ENCODE measurements around the gene CD151. TPM values are rescaled to one million over a fixed set of nuclear protein-coding genes. Genes with fewer than 3 reads are reported as not detected.

Gene CD151
- total RNA-seq, 1 experiment from 2014 or later: 226 TPM

DNA sequence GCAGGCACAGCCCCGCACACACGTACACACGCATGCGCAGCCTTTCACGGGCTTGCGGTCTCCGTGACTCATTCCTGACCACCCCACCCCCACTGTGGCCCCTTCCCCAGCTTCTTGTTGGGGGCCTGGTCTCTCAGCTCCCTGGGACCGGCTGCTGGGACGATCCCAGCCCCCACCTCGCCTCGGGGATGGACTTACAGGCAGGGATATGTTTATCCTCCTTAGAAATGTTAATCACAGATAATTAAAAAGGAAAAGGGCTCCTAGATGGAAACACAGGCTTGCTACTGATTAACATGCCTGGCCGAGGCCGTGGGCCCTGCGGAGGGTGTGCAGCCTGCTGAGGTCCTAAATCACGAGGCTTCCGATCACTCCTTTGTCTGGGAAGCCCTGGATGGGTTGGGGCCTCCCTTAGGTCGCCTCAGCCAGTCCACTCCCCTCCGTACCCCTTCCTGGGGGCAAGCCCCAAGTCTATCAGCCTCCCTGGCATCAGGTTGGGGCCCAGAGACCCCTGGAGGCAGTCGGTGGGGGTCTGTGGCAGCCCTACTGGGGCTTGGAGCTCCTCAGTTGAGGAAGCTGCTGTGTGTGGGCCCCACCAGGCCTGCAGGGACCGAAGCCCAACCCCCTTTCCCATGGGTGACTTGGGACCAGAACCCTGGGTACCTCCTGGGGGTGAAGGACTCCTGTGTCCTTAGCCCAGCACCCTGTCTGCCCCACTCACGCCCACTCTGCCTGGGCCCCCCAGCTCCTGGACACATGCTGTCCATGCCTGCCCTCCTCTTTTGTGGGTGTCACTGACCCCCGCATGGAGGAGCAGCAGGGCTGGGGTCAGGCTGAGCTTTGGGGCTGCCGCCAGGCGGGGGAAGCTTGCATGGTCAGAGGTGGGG lies 30.5 kb downstream of the CD151 start:
- DNase-seq (ENCODE audit: low spot score): no peak
- in situ Hi-C loops (cut with HindIII; ENCODE audit: low sequenced_read_pairs): no loop called here

DNA sequence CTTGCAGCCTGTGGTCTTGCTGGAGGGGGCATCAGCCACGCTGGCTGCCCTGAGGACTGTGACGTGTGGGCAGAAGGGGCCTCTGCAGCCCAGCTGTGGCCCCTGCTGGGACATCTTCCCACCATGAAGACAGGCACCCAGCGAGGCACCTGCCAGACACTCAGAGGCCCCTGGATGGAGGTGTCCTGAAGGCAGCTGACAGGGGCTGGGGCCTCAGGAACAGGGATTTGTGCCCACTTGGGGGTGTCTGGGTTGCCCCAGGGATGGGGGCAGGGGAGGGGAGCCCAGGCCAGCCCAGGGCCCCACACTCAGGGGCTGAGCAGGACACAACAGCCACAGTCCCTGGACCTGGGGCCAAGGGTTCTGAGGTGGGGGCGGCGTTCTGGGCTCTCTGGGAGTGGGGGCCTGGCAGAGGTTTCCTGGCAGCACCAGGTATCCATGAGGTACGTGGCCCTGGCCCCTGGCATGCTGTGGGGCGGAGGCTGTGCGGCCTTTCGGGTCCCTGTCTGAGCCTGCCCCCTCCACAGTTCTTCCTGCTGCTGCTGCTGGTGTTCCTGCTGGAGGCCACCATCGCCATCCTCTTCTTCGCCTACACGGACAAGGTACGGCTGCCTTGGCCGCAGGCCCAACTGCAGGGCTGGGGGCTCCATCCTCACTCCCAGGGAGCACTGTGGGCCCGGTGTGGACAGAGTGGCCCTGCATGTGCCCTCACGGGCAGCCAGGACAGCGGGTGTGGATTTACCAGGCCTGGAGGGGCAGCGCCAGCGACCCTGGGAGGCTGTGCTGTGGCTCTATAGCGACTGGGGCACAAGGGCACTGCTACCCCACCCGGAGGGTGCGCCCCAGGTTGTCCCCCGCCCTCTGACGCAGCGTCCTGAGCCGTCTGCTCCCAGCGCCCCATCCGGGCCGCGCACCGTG lies 31.4 kb downstream of the CD151 start:
- no peak for DNase-seq (ENCODE audit: low spot score)
- in situ Hi-C loops (cut with HindIII; ENCODE audit: low sequenced_read_pairs): no loop called here

DNA sequence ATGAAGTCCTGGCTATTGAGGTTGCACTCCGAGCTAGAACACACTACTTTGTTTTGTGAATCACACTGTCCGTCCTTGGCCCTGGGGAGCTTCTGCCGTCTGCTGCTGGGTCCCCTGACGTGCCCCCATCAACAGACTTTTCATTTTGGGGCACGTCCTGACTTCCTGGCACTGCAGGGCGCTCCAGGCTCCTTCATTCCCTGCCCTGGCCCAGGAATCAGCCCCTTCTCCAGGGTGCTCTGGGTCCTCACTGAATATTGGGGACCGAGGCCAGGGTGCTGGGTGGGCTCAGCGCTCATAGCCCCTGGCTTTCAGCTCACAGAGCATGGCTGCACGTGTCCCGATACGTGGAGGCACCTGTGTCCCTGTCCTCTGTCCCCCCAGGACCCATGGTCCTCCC lies 32.1 kb downstream of the CD151 start:
- no peak for DNase-seq (ENCODE audit: low spot score)
- in situ Hi-C loops (cut with HindIII; ENCODE audit: low sequenced_read_pairs): no loop called here

DNA sequence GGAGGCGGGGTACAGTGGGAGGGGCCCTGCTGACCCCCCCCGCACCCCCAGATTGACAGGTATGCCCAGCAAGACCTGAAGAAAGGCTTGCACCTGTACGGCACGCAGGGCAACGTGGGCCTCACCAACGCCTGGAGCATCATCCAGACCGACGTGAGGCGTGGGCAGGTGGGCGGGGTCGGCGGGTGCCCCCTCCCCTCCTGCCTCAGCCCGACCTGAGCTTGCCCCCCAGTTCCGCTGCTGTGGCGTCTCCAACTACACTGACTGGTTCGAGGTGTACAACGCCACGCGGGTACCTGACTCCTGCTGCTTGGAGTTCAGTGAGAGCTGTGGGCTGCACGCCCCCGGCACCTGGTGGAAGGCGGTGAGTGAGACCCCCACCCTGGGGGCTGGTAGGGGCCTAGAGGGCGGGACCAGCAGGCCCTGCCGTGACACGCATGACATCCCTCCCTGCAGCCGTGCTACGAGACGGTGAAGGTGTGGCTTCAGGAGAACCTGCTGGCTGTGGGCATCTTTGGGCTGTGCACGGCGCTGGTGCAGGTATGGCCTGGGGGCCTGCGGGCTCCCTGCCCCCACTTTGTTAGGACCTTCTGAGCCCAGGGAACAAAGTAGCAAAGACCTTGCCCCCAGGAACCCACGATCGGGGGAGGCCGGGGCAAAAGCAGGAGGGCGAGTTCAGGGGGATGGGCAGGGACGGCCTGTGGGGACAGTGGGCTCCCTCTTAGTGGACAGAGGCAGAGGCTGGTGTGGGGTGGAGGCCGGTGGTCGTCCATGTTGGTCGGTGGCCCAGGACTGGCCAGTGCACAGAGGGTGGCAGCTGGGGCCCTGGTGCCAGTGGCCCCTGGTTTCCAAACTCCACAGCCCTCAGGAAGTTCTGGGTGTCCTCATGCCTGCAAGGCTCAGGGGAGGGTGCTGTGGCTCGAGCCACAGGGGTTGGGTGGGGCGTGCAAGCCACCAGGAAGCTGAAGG lies 33.0 kb downstream of the CD151 start:
- in situ Hi-C loops (cut with HindIII; ENCODE audit: low sequenced_read_pairs): no loop called here
- DNase-seq (ENCODE audit: low spot score): no peak

DNA sequence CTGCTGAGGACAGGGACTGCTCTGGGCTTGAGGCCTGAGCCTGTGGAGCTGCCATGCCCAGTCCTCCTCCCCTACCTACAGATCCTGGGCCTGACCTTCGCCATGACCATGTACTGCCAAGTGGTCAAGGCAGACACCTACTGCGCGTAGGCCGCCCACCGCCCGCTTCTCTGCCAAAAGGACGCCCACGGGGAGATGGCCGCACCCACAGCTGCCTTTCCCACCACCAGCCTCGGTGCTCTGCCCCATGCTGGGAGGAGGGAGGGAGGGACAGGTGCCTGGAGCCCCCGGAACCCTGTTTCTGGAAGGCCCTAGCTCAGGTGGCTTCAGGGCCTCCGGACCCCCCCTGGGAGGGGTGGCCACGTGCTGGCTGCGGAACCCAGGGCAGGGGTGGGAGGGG lies 33.7 kb downstream of the CD151 start:
- in situ Hi-C loops (cut with HindIII; ENCODE audit: low sequenced_read_pairs): no loop called here
- no peak for DNase-seq (ENCODE audit: low spot score)

DNA sequence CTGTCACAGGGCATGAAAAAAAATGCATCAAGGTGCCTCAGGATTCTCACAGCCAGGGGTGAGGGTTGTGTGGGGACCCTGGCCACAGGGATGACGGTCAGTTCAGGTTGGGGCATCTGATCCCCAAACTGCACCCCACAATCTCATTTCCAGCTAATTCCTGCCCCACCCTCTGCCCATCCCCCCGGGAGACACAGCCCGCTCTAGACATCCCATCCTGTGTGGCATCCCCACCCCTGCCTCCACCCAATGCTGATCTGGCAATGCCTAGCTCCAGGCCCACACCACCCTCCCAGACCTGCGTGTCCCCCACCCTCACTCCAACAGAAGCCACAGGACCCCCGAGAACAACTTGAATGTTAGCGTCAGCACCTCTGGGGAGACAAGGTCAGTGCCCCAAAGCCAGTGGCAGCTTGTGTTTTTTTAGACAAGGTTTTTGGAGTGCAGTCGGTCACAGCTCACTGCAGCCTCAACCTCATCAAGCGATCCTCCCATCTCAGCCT lies 35.2 kb downstream of the CD151 start:
- no peak for DNase-seq (ENCODE audit: low spot score)
- in situ Hi-C loops (cut with HindIII; ENCODE audit: low sequenced_read_pairs): no loop called here

DNA sequence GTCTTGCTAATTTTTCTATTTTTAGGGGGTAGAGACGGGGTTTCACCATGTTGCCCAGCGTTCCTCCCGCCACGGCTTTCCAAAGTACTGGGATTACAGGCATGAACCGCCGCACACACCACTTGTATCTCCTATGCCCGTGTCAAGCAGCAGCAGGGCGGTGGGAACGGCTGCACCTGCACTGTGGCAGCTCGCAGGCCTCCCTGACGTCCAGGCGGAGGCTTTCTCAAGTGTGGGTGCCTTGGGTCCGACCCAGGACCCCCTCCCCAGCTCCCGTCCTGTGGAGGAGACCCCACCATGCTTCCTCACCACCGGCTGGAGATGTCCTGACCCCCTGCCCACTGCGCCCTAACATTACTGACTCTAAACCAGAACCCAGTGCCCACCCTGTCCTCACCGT lies 35.6 kb downstream of the CD151 start:
- no peak for DNase-seq (ENCODE audit: low spot score)
- in situ Hi-C loops (cut with HindIII; ENCODE audit: low sequenced_read_pairs): no loop called here

DNA sequence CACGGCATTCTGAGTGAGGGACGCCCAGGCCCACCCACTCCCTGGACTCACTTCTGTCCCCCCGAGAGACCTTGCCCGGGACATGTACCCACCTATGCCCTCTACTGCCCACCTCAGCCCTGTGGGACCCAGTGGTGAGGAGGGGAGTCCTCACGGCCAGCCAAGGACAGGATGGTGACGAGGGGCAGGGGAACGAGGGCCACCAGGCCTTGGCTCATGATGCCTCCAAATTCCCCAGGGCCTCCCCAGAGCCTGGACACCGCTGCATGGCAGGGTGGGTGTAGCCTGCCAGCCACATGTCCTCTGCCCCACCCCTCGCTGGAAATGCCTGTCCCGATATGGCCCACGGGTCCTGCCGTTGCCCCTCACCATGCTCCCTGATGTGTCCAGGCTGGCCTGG lies 36.0 kb downstream of the CD151 start:
- in situ Hi-C loops (cut with HindIII; ENCODE audit: low sequenced_read_pairs): no loop called here
- DNase-seq (ENCODE audit: low spot score): no peak

DNA sequence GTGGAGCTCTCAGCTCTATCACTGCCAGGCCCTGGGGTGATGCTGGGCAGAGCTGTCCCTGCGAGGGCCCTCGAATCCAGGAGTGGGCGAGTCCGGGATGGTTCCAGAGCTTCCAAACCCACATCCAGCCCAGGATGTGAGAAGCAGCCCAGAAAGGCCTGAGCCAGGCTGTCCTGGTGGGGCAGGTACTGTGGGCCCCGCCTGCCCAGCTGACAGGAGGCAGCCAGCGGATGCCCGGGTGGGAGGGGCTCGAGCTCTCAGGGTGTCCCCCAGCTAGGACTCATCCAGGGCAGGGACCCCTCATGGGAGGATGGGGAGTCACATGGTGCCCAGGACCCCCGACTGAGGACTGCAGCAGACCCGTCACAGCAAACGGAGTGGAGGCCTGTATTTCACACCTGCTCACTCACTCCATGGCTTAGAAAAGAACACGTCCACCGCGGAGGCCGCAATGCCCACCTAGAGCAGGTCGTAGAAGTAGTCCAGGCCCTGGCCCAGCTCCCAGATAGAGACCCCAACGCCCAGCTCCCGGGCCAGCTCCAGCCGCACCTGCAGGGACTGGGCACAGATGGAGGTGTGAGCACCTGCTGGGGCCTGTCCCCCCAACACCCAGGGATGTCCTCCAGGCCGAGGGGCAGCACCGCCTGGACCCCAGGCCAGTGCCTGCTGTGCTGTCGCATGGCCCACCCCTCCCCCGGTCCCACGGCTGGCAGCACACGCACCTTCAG lies 36.8 kb downstream of the CD151 start:
- DNase-seq (ENCODE audit: low spot score): no peak

DNA sequence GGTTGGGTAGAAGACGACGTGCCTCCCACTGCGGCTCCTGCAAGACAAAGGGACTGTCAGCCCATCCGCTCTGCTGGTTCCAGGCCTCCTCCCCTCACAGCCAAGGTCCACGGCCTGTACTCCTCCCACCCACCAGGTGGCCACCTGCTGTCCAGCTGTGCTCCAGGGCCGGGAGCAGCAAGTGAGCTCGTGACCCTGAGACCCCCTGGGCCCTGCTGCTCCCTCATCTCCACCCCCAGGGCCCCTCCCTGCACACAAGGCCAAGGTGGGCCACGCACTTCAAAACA lies 37.3 kb downstream of the CD151 start:
- in situ Hi-C loops (cut with HindIII; ENCODE audit: low sequenced_read_pairs): no loop called here
- no peak for DNase-seq (ENCODE audit: low spot score)

More for the DNA sequence above, 36.8 kb downstream of the CD151 start:
- in situ Hi-C loops (cut with HindIII; ENCODE audit: low sequenced_read_pairs): no loop called here

DNA sequence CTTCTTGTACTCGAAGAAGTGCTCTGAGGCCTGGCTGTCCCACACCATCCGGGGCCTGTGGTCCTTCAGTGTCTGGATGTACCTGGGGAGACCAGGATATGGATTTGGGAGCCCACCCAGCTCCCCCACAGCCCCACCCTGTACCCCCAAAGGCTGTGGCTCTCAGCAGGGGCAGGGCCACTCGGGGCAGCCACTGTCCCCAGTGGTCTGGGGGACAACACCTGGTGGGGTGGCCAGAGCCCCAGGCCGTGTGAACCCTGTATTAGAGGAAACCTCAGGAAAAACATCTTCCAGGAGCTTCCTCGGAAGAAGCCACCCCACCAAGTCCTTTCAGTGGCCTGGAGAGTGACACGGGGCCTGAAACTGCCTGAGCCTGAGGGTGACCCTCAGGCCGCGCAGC lies 37.7 kb downstream of the CD151 start:
- DNase-seq (ENCODE audit: low spot score): no peak
- in situ Hi-C loops (cut with HindIII; ENCODE audit: low sequenced_read_pairs): no loop called here

DNA sequence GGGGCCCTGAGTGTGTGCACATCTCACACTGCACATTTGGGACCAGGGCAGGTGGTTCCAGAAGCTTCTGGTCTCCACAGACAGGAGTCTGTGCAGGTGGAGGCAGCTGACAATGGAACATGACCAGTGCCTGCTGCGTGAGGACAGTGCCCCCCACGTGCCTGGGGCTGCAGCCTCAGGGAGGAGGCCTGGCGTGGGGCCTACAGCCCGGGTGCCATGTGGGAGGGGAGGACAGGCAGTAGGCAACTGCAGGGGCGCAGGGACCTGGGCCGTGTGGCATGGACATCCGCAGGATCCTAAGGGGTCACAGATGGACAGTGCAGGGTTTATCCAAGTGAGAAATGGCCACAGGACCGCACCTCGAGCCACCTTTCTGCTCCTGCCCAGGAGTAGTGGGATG lies 38.7 kb downstream of the CD151 start:
- in situ Hi-C loops (cut with HindIII; ENCODE audit: low sequenced_read_pairs): no loop called here
- no peak for DNase-seq (ENCODE audit: low spot score)

DNA sequence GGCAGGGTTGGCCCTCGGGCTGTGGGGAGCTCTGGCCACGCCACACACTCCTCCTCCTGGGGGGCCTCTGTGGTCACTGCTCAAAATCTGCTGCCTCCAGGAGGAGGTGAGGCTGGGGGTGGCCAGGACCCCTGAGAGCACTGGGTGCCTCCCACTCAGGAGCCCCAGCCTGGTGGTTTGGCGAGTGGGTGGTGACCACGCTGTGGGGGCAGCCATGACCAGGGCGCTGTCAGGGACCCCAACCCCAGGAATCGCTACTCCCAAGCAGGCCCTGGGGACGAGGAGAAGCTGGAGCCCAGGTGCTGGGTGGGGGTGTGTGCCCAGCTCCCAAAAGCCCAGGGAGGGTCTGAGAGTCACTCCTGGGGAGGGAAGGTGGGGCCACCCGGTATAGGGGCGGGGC lies 40.0 kb downstream of the CD151 start:
- DNase-seq (ENCODE audit: low spot score): no peak
- in situ Hi-C loops (cut with HindIII; ENCODE audit: low sequenced_read_pairs): no loop called here

DNA sequence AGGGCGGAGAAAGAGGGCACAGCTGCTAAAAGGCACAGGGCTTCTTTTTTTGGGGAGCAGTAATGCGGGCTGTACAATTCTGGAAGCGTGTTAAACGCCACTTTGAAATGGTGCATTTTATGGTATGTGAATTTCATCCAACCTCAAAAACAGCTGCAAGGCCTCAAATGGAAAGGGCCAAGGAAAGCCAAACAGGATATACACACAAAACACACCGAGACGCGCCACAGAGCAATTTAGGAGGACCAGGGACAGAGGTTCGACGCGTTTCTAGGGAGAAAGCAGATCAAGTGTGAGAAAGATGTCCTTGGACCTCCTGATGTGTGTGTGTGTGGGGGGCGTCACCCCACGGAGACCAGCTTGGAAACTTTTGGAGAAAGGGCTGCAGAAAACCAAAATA lies 41.0 kb downstream of the CD151 start:
- in situ Hi-C loops (cut with HindIII; ENCODE audit: low sequenced_read_pairs): no loop called here

DNA sequence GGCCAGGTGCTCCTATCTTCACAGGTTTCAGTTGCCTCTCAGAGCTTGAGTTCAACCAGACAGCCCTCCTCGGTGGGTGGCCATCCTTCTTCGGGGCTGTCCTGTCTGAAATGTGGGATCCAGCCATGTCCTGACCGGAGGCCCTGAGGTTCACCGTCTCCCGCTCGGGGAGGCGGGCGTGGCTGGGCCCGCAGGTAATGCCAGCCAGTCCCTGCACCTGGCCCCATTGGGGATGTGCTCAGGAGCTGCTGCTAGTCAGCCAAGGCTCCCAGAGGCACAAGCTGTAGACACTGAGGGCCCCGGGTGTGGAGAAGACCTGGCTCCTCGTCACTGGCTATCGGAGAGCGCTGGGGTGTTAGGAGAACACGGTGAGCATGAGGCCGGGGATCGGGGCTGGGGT lies 42.5 kb downstream of the CD151 start:
- no peak for DNase-seq (ENCODE audit: low spot score)
- in situ Hi-C loops (cut with HindIII; ENCODE audit: low sequenced_read_pairs): no loop called here

More for the DNA sequence above, 41.0 kb downstream of the CD151 start:
- no peak for DNase-seq (ENCODE audit: low spot score)

DNA sequence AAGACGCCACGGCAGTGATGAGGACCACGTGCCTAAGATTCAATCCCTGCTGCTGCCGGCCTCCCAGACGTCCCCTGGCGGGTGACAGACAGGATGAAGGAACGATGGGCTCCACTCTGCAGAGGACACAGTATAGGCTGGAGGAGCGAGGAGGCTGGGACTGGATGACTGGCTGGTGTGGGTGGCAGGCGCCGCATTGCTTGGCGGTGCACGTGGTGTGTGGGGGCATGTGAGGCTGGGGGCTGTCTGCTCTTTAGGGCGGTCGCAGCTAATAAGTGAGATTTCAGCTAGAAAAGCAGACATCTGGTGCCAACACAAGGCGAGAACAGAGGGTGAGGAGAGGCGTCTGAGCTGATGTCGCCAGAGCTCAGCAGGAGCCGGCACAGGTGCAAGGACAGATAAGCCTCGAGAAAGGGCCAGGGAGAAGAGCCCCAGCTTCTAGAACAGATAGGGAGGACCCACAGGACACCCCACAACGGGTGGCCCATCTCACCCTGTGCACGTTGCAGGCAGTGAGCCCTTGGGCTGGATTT lies 43.1 kb downstream of the CD151 start:
- in situ Hi-C loops (cut with HindIII; ENCODE audit: low sequenced_read_pairs): no loop called here
- no peak for DNase-seq (ENCODE audit: low spot score)

DNA sequence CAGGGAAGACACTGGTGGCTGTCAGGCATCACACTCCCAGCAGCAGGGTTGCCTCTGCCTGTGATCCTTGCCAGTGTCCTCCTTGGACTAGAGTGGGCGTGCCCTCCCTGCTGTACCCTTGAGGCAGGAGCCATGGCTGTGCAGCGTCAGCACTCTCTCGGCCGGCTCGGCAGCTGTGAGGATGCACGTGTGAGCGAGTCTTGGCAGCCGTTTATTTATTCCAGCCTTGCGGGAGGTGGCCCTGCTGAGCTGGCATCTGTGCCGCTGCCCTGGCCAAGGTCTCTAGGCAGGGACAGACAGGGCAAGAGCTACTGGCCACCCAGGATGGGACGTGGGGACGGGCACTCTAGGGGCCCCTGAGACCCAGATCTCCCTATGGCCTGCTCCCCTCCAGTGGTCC lies 43.8 kb downstream of the CD151 start:
- in situ Hi-C loops (cut with HindIII; ENCODE audit: low sequenced_read_pairs): no loop called here
- peak; percentile 91 for DNase-seq (ENCODE audit: low spot score)

DNA sequence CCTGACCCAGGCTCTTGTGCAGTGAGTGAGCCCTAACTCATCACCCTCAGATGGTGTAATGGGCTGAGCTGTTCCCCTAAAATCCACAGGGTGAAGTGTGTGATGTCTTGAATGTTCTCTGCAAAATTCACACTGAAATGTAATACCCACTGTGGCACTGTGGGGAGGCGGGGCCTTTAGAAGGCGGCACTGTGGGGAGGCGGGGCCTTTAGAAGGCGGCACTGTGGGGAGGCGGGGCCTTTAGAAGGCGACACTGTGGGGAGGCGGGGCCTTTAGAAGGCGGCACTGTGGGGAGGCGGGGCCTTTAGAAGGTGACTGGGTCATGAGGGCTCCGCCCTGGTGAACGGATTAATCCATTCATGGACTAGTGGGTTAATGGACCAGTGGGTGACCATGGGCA lies 44.8 kb downstream of the CD151 start:
- DNase-seq (ENCODE audit: low spot score): no peak
- in situ Hi-C loops (cut with HindIII; ENCODE audit: low sequenced_read_pairs): no loop called here
